HEK293 (cell line): Measurements from ENCODE around the gene PEPD.

Source experiments
- CTCF ChIP-seq: fragments of 450-650 bp; formaldehyde crosslinking; IDR thresholded peaks from 2 replicates; pipeline ENCODE4 v1.5.1; 2016; ENCODE audit warnings: missing biosample characterization, missing genetic modification characterization
- FEZF1 ChIP-seq: fragments of 450-650 bp; formaldehyde crosslinking; IDR thresholded peaks from 2 replicates; pipeline ENCODE4 v1.5.1; 2016; ENCODE audit warnings: missing biosample characterization, missing genetic modification characterization
- KLF16 ChIP-seq: fragments of 450-650 bp; formaldehyde crosslinking; IDR thresholded peaks from 2 replicates; pipeline ENCODE4 v1.5.1; 2017; ENCODE audit warnings: missing biosample characterization, missing genetic modification characterization
- ZBTB11 ChIP-seq: fragments of 450-650 bp; formaldehyde crosslinking; conservative IDR thresholded peaks from 2 replicates; pipeline ENCODE4 v1.5.1; 2016; ENCODE audit warnings: low read depth, missing biosample characterization, missing genetic modification characterization
- ZFP69B ChIP-seq: fragments of 450-650 bp; formaldehyde crosslinking; IDR thresholded peaks from 2 replicates; pipeline ENCODE4 v1.5.1; 2016; ENCODE audit warnings: missing biosample characterization, missing genetic modification characterization
- ZNF24 ChIP-seq: fragments of 450-650 bp; formaldehyde crosslinking; IDR thresholded peaks from 2 replicates; pipeline ENCODE4 v1.5.1; 2016; ENCODE audit warnings: missing biosample characterization, missing genetic modification characterization
- ZNF37A ChIP-seq: fragments of 450-650 bp; IDR thresholded peaks from 2 replicates; pipeline ENCODE4 v1.5.1; 2018; ENCODE audit warnings: missing biosample characterization, missing genetic modification characterization
- ZNF701 ChIP-seq: fragments of 450-650 bp; formaldehyde crosslinking; IDR thresholded peaks from 2 replicates; pipeline ENCODE4 v1.5.1; 2016; ENCODE audit warnings: missing biosample characterization, missing genetic modification characterization

- TF ChIP-seq KLF16 (tag by site-specific recombination) (no peak), CTCF (tag by site-specific recombination) (no peak), FEZF1 (tag by site-specific recombination) (no peak), ZNF24 (tag by site-specific recombination) (no peak), ZNF37A (tag by site-specific recombination) (no peak), ZFP69B (no peak), ZBTB11 (tag by site-specific recombination) (no peak), ZNF701 (no peak)
Measured at GRCh38 chr19:33467851-33468250, 53.7 kb downstream of the PEPD start.
